Measurements from ENCODE around the gene STK39.

STK39 gene

DNA sequence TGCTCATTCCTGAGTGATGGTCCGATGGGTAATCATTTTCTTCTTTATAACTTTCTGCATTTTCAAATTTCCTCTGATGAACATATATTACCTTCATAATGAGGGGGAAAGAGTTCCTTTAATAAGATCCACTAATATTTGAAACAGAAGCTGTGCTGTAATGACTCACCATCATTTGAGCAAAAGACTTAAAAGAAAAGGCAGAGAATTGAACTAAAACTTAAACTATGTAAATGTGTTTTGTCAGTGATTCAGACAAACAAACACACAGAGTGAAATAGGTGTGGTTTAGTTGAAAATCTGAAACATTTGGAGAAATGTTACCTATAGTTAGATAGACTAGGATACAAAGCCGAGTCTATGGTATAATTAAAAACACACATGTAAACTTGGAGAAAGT, 209.6 kb downstream of the STK39 start:
- DNase-seq (ENCODE audit: insufficient read length, low spot score), result no peak
- TF ChIP-seq, protein P1, sequence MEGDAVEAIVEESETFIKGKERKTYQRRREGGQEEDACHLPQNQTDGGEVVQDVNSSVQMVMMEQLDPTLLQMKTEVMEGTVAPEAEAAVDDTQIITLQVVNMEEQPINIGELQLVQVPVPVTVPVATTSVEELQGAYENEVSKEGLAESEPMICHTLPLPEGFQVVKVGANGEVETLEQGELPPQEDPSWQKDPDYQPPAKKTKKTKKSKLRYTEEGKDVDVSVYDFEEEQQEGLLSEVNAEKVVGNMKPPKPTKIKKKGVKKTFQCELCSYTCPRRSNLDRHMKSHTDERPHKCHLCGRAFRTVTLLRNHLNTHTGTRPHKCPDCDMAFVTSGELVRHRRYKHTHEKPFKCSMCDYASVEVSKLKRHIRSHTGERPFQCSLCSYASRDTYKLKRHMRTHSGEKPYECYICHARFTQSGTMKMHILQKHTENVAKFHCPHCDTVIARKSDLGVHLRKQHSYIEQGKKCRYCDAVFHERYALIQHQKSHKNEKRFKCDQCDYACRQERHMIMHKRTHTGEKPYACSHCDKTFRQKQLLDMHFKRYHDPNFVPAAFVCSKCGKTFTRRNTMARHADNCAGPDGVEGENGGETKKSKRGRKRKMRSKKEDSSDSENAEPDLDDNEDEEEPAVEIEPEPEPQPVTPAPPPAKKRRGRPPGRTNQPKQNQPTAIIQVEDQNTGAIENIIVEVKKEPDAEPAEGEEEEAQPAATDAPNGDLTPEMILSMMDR (IDR thresholded peaks at IDR 0.05; ENCODE audit: insufficient read depth, missing control alignments), result no peak
- FAIRE-seq, result no peak

DNA sequence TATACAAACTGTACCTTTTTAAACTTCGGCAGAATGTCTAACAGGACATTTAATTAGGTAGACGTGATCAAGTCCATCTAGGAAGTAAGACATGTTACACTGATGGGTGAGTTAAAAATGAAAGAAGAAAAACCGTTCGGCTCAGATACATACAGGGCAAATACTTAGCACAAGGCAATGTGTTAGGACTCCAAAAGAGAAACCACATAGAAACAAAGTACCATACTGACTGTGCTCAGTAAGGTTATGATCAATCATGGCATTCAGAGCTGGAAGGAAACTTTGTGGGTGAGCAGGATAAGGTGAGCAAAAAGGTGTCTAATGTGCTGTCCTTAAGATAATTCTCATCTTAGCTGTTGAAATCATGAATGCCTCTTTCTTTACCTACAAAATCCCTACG, 211.9 kb downstream of the STK39 start:
- FAIRE-seq (no peak), DNase-seq (ENCODE audit: insufficient read length, low spot score) (no peak)
- TF ChIP-seq, protein P1 (IDR thresholded peaks at IDR 0.05; ENCODE audit: insufficient read depth, missing control alignments), result no peak

DNA sequence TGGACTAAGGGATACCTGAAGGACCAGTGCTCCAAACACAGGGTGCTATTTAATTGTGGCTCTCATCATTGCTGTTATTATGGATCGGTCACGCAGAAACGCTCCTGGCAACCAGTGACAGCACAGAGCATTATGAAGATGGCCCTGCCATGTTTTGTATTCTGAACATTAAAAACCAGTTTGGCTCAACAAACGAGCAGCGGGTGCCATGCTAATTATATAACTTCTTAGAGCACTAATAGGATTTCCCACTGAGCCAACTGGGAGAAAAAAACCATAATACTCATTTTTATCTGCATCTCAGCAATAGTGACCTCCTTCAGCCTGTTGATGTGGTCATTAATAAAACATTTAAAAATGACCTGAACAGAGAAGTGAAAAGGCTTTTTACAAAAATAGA, 212.8 kb downstream of the STK39 start:
- FAIRE-seq (no peak), DNase-seq (ENCODE audit: insufficient read length, low spot score) (no peak)
- TF ChIP-seq, protein P1 (IDR thresholded peaks at IDR 0.05; ENCODE audit: insufficient read depth, missing control alignments), result no peak

DNA sequence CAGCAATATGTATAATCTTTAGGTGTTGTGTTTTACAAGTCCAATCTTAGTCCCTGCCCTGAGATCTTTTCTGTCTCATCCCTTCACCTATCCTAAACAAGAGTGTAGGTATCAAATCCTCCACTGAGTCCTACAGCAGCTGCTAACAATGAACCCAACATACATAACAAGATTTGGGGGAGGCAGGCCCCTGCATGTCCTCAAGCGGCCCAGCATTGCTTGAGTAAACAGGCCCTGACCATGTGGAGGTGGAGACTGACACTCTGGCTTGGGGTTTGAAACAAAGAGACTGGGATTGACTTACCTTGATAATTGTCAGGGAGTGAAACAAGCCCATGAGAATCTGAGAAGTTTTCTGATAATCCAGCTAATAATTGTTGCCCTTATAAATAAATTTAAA, 213.4 kb downstream of the STK39 start:
- TF ChIP-seq, protein P1 (IDR thresholded peaks at IDR 0.05; ENCODE audit: insufficient read depth, missing control alignments), result no peak
- FAIRE-seq (no peak), DNase-seq (ENCODE audit: insufficient read length, low spot score) (no peak)

DNA sequence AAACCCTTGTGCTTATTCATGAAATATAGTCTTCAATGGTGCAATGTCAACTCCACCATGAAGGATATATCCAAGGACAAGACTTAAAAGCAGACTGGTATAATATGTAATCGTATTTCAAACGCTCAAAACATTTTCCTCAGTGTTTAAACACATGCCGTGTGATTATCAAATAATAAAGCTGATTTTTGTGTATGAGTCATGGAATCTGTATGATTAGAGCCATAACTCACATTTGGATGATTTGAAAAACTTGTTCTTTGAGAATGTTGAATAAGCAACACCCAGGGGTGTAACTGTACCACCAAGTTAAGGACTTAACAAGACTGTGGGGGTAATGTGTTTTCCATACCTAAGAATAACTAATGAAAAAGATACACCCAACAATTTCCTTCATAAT, 215.3 kb downstream of the STK39 start:
- DNase-seq (ENCODE audit: insufficient read length, low spot score) (no peak), FAIRE-seq (no peak)
- TF ChIP-seq, protein P1 (IDR thresholded peaks at IDR 0.05; ENCODE audit: insufficient read depth, missing control alignments), result no peak

DNA sequence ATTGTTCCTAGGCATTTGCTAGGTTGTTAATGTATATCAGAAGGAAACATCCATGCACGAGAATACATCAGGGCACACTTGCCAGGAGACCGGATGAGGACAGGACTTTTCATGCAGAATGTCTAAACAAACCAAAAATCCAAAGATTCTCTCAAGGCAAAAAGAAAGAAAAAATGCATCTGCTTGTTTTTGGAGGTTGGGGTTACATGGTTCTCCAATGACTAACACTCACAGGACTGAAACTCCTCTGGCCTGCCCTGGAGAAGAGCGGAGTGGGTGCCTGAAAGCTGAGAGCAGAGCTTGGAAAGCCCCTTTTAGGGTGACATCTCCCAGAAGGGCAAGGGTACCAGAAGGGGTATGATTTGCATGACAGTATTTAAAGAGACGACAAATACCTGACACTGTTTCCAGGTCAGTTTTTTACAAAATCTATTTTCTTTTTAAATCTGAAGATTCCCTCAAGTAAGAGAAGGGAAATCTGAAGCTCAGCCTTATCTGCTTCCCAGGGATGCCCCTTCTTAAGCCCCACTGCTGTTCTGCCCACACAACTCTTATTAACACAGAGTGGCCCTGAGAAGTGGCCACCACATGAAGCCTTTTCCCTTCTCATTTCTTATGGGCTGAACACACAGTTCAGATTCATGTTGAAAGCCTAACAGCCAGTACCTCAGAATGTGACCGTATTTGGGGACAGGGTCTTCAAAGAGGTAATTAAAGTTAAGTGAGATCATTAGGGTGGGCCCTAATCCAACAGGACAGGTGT, 216.4 kb downstream of the STK39 start:
- FAIRE-seq (no peak), DNase-seq (ENCODE audit: insufficient read length, low spot score) (no peak)
- TF ChIP-seq, protein P1 (IDR thresholded peaks at IDR 0.05; ENCODE audit: insufficient read depth, missing control alignments), result no peak

DNA sequence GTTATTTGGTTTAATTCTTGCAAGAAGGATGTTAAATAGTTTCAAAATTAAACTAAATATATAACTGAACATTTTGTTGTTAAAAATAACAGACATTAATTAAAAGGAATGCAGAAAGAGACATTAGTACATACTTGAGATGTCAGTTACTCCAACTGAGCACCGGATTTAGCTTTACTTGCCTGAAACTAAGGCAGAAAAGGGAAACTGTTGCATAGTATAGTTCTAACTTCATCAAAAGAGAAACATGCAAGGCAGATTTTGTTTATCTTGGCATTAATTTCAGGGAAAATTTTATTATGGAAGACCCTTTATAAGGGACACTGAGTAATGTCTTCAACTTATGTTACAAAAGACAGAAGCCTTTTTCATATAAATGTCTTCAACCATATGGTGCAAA, 218.3 kb downstream of the STK39 start:
- TF ChIP-seq, protein P1 (IDR thresholded peaks at IDR 0.05; ENCODE audit: insufficient read depth, missing control alignments), result no peak
- DNase-seq (ENCODE audit: insufficient read length, low spot score), result no peak
- no peak for FAIRE-seq
